ENCODE results near the gene LCAT.

Gene LCAT

GRCh38 chr16:67968400-67969253 lies 24.7 kb upstream of the LCAT start, which contains the start of gene SLC12A4:
Gene SLC12A4, minus strand, starts transcription at chr16:67968637. Its CDS starts 84 bp downstream, at chr16:67968553.
- peak; percentile 88 for DNase-seq (ENCODE audit: low spot score)

DNA sequence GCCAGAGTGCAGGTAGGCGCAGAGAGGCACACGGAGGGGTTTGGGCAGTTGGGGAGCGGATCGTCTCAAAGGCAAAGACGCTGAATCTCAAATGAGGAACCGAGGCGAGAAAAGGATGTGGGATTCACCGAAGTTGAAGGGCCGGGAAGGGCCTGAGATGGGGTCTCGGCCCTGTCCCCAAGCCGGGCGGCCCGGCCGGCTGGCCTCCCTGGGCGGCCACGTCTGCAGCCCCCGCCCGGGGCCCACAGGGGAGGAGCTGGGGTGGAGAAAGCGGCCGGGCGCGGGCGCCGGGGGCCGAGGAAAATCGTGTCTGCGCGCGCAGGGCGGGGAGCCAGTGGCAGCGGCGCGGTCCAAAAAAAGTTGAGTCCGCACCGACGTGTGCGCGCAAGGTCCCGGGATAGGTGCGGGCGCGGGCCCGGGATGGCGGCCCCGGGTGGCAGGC lies 24.1 kb upstream of the LCAT start:
- no peak for DNase-seq (ENCODE audit: low spot score)

DNA sequence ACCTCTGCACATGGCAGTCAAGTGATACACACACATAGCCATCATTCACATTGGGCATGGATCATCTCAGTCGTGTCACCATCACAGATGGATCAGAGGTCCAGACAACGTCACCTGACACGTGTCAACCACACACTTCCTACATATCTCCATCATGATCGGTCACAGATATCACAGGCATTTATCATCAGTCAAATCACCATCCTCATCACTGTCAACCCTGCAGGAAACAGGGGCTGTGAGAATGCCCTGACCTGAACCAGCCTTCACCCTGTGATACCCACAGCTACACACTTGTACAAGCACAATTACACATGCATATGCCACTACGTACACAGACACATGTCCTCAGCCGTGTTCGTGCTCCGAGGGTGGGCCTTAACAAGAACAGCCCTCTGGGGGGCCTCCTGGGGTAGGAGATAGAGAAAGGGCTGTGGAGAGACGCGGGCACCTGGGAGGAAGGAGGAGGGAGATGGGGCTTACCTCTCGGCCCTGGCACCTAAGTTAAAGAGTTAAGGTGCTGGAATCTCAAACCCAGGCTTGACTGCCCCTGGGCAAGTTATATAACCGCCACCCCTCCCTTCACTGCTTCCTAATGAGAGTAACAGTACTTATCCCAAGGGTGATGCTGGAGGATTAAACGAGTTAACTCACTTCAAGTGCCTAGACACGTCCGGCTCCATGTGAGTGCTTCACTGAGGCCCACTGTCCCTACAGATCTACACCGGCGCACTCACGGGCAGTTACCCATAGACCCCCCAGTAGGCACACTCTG lies 23.4 kb upstream of the LCAT start:
- DNase-seq (ENCODE audit: low spot score): peak; percentile 86

GRCh38 chr16:67966549-67967182 lies 22.7 kb upstream of the LCAT start:
- DNase-seq (ENCODE audit: low spot score): peak; percentile 25

DNA sequence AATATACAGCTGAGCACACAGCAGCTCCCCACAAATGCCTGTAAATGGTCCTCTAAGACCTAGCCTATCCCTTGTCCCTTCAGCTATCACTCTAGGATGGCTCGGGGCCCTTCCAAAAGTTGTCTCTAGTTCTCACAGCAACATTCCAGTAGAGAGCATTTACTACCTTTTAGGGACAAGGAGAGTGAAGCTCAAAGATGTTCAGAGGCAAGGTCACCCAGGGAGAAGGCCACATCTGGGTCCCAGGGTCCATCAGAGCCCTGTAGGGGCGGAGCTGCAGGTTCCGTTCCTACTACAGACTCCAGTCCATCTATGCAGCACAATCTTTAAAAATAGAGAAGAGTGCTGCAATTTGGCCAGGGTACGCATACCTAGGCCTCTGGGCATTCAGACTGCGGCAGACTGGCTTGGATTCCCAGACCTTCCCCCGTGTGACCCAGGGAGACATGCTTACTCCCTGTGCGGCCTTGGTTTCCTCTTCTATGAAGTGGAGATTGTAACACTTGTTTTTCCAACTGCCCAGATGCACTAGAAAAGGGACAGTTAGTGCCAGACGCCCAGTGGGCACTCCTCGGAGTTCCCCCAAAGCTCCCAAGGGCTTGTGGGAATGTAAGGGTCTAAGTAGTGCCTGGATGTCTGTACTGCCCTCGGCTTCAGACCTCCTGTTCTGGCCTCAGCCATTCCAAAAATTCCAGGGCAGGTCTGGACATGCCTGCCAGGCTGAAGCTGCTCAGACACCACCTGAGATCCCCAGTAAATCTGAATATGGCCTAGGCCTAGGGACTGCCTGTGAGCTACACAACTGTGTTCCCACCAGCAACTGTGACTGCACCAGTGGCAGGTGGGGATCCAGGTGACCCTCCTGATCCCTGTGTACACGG lies 22.0 kb upstream of the LCAT start:
- DNase-seq (ENCODE audit: low spot score): no peak

- no peak for DNase-seq (ENCODE audit: low spot score)
Observed at GRCh38 chr16:67964477-67965131, 20.7 kb upstream of the LCAT start.

- DNase-seq (ENCODE audit: low spot score): no peak
Observed at GRCh38 chr16:67963662-67964321, 19.9 kb upstream of the LCAT start.

DNA sequence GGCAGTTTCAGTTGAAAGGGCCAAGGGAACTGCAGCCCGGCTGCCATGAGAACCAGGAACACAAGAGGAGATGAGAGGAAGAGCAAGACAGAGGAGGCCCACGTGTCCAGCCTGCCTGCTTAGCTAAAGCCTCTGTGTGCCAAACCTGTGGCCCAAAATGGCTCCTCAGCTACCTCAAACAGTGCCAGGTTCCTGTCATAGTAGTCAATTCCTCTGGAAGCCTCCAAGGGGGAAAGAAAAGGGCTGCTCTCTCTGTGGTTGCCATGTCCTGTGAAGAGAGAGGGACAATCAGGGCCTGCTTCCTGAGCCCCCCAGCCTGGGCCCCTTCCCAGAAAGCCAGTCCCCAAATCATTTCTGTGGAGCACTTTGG lies 19.4 kb upstream of the LCAT start:
- DNase-seq (ENCODE audit: low spot score): no peak

- no peak for DNase-seq (ENCODE audit: low spot score)
Observed at GRCh38 chr16:67962135-67962534, 18.2 kb upstream of the LCAT start.

DNA sequence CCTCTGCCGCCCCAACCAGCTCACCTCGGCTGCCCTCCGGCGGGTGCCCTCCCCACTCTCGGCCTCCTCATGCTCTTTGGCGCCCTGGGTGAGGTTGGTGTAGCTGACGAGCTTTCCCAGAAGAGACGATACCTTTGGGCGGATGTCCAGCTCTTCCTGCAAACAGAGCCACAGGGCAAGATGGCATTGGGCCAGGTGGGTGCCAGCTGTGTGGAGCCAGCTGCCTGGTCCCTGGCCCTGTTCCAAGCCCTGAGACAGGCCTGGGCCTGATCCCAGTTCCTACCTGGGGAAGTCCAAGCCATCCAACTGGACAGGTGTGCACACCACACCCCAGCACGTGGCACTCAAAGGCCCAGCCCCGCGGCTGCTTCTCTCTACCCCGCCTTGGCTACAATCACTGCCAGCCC lies 17.6 kb upstream of the LCAT start:
- DNase-seq (ENCODE audit: low spot score): no peak

DNA sequence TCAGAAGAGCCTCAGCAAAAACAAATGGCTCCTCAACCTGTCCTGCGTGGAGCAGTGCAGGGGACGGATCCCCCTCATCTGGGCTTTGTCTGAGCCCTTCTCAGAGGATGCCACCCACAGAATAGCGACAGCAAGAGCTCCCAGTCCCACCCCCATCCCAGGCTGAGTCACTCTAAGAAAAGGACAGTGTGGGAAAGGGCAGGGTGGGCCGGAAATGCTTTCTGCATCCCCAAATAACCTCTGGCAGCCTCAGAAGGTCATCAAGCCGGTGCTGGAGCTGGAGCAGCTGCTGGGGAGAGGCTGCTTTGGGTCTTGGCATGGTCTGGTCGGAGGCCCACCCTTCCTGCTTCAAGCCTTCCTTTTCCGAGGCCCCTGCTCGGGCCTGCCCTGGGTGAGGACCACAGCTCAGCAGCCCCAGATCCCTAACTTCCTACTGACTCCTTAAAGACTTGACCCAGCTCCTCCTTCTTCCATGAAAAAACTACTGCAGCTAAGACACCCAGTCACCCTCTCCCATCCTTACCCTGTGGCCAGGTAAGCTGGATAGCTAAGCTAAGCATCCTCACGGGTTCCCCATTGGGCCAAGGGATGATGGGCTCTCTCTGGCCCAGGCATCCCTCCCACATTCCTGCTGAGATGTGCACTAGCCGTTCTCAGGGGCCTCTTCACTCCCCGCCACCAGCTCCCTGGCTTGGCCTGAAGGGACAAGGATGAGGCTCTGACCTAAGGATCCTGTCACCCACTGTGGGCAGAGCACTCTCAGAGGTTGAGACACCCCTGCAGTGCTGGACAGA lies 15.8 kb upstream of the LCAT start:
- no peak for DNase-seq (ENCODE audit: low spot score)

- DNase-seq (ENCODE audit: low spot score): no peak
Observed at GRCh38 chr16:67957622-67958021, 13.7 kb upstream of the LCAT start.

DNA sequence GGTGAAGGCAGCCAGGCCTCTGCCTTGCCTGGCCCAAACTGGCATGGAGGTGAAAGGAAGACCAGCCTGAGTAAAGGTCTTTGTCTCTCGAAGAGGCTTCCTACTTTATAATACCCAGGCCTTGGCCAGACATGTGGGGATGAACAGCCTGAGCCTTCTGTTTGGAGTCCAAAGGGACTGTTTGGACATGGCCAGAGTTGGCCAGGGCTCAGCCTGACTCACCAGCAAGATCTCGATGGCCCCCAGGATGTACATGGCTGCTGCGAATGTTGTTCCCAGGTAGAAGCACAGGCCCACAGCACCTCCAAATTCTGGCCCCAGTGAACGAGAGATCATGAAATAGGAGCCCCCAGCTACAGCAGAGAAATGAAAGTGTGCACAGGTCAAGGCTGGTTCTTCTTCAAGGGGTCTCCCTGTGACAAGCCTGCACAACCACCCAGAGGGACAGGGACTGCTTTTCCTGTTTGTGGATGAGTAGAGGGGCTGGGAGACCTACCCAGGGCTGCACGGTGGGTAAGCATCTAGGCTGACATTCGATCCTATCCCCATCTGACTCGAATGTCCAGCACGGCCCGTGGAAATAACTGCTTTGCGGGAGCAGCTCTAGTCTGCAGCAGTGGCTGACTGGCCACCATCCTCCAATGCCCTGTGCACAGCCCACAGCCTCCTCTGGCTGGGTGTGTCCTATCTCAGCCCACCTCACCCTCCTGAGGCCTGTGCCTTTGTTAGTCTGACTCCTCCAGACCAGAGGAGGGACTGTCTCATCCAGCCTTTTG lies 10.7 kb upstream of the LCAT start:
- no peak for DNase-seq (ENCODE audit: low spot score)

- no peak for DNase-seq (ENCODE audit: low spot score)
Observed at GRCh38 chr16:67953641-67954375, 9.9 kb upstream of the LCAT start.

- no peak for DNase-seq (ENCODE audit: low spot score)
Observed at GRCh38 chr16:67951485-67951884, 7.6 kb upstream of the LCAT start.

DNA sequence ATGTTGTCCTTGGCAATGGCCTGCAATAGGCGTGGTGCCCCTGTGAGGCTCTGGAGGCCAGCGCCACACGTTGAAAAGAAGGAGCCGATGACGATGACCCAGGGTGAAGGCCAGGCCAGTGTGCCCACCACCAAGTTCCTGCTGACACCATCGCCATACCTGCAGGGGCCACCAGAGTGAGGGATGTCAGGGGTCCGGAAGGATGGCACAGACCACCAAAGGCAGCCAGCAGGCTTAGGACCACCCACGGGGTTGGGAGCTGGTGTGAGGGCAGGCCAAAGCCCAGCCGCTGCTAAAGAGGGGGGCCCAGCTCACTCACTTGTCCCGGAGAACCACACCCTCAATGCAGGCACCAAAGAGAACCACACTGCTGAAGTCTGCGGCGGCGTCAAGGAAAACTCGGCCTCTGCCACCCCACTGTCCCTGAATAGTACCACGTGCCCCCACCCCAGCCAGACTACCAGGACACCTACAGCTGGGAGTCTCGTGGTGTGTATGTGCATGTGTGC lies 6.5 kb upstream of the LCAT start:
- no peak for DNase-seq (ENCODE audit: low spot score)

- DNase-seq (ENCODE audit: low spot score): no peak
Observed at GRCh38 chr16:67949645-67950044, 5.7 kb upstream of the LCAT start.

GRCh38 chr16:67948015-67948414 lies 4.1 kb upstream of the LCAT start:
- no peak for DNase-seq (ENCODE audit: low spot score)

Measured in RKO (cell line).